ENCODE results near the gene MTHFS.

Gene MTHFS

GRCh38 chr15:79831604-79832003, 65.2 kb downstream of the MTHFS start:
- in situ Hi-C loops (cut with MboI; ENCODE audit: low sequenced_read_pairs), result no loop called here

GRCh38 chr15:79829950-79830349, 66.9 kb downstream of the MTHFS start:
- in situ Hi-C loops (cut with MboI; ENCODE audit: low sequenced_read_pairs), result no loop called here

GRCh38 chr15:79828447-79828846, 68.4 kb downstream of the MTHFS start:
- in situ Hi-C loops (cut with MboI; ENCODE audit: low sequenced_read_pairs), result no loop called here

- in situ Hi-C loops (cut with MboI; ENCODE audit: low sequenced_read_pairs), result no loop called here
These were observed 70.0 kb downstream of the MTHFS start for GRCh38 chr15:79826800-79827199.

GRCh38 chr15:79824136-79824701, 72.6 kb downstream of the MTHFS start:
- in situ Hi-C loops (cut with MboI; ENCODE audit: low sequenced_read_pairs), result no loop called here

GRCh38 chr15:79820820-79821219, 76.0 kb downstream of the MTHFS start:
- in situ Hi-C loops (cut with MboI; ENCODE audit: low sequenced_read_pairs), result no loop called here

GRCh38 chr15:79820176-79820575, 76.6 kb downstream of the MTHFS start:
- in situ Hi-C loops (cut with MboI; ENCODE audit: low sequenced_read_pairs), result no loop called here

GRCh38 chr15:79816571-79816970, 80.2 kb downstream of the MTHFS start:
- in situ Hi-C loops (cut with MboI; ENCODE audit: low sequenced_read_pairs), result no loop called here

- in situ Hi-C loops (cut with MboI; ENCODE audit: low sequenced_read_pairs), result no loop called here
These were observed 81.3 kb downstream of the MTHFS start for GRCh38 chr15:79815468-79815867.

- in situ Hi-C loops (cut with MboI; ENCODE audit: low sequenced_read_pairs), result no loop called here
These were observed 84.3 kb downstream of the MTHFS start for GRCh38 chr15:79812541-79812940.

GRCh38 chr15:79811406-79812405, 85.1 kb downstream of the MTHFS start:
- in situ Hi-C loops (cut with MboI; ENCODE audit: low sequenced_read_pairs), result no loop called here

GRCh38 chr15:79804838-79805237, 92.0 kb downstream of the MTHFS start:
- in situ Hi-C loops (cut with MboI; ENCODE audit: low sequenced_read_pairs), result no loop called here

GRCh38 chr15:79798311-79798710, 98.5 kb downstream of the MTHFS start:
- in situ Hi-C loops (cut with MboI; ENCODE audit: low sequenced_read_pairs), result loop anchor here (25.0 kb wide), 1 partner anchor 89 kb away; the partner anchor contains the start of gene MTHFS
